GM12892 (cell line): ENCODE measurements around the gene SHC3.
A peak's percentile ranks its signal among the peaks of the same experiment; 100 is the strongest.

Experiments
- DNase-seq: peaks from one replicate; pipeline ENCODE4 v3.0.0; 2011; ENCODE audit not compliant: insufficient read length
- FAIRE-seq: peaks from 2 replicates; lab custom pipeline; 2011; peaks lifted over from hg19 to GRCh38; lab: Jason Lieb, UNC
- POLR2A ChIP-seq: IDR thresholded peaks from 2 replicates; pipeline ENCODE4 v1.6.1; 2011; ENCODE audit warnings: low read depth, low read length, control low read depth
- POLR2AphosphoS5 ChIP-seq: IDR thresholded peaks from 2 replicates; pipeline ENCODE4 v1.6.1; 2011; ENCODE audit warnings: low read depth, low read length, control low read depth
- TAF1 ChIP-seq: IDR thresholded peaks from 2 replicates; pipeline ENCODE4 v1.6.1; 2011; ENCODE audit warnings: low read depth, mild to moderate bottlenecking, control low read depth, low read length, borderline replicate concordance

Gene SHC3

DNA sequence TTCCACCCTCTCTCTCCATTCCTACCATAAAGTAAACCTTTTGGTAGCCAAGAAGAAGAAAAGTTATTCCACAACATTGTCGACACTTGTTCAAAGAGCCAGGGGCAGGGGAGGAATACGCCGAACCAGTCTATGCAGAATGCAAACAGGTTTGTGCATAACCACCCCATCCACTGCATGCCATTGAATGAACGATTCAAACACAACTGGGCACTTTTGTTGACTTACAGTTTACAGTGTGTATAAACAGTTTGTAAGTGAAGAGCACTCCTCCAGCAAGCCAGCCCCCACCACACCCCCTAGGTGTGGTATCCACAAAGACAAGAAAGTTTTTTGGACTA lies 194.1 kb downstream of the SHC3 start:
- no peak for TF ChIP-seq POLR2A
- TF ChIP-seq TAF1: no peak
- TF ChIP-seq POLR2AphosphoS5: no peak
- no peak for FAIRE-seq
- no peak for DNase-seq

DNA sequence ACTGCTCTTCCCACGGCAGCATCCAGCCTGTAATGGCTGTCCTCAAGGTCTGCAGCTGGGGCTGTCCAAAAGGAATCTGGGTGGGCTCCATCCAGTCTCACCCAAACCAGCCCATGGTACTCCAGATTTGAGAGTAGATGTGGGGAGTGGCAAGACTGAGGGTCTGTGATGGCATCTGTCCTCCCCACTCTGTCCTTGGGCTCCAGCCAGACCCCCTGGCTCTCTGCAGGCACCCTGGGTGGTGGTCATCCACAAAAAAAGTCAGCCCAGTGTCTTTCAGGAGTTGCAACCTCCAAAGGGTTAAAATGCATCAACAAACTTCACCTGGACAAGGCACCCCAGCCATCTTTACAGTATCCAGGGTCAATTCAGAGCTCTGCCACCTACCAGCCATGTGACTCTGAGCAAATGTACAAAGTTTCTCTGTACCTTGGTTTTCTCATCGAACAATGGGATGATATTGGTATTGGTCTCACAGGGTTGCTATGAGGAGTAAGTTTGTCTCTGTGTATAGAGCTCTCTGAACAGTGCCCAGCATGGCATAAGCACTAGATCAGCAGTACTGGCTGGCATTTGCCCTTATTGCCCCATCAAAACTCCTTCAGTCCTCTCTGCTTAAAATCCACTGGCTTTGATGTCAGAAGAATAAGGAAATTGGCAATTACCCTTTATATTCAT lies 194.6 kb downstream of the SHC3 start:
- no peak for TF ChIP-seq POLR2A
- TF ChIP-seq TAF1: no peak
- TF ChIP-seq POLR2AphosphoS5: no peak
- FAIRE-seq (no peak), DNase-seq (no peak)

DNA sequence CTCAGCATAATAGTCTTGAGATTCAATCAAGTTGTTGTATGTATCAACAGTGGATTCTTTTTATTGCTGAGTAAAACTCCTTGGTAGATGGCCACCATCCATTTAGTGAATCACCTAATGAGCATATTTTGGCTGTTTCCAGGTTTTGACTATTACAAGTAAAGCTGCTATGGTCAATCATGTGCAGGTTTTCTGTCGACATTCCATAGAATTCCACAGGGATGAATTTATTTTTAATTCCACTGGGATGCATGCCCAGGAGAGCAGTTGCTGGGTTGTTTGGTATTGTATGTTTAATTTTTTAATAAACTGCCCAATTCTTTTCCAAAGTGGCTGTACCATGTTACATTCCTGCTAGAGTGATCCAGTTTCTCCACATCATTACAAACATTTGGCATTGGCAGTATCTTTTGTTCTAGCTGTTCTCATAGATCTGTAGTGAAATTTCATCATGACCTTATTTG lies 197.8 kb downstream of the SHC3 start:
- DNase-seq (no peak), FAIRE-seq (no peak)
- TF ChIP-seq TAF1: no peak
- TF ChIP-seq POLR2AphosphoS5: no peak
- TF ChIP-seq POLR2A: no peak

DNA sequence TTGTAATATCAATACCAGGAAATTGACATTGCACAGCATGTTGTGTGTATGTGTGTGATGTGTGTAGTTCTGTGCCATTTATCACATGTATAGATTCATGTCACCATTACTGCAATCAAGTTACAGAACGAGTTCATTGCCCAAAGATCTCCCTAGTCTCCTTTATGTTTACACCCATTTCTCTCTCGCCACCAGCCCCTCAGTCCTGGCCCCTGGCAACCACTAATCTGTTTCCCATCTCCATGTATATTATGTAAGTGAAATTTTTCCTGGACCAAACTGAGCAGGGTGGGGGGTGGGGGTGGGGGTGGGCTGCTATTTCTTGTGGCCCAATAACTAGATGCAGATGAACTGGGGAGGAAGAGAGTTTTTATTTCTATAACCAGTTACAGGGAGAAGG lies 198.8 kb downstream of the SHC3 start:
- no peak for TF ChIP-seq POLR2A
- no peak for TF ChIP-seq POLR2AphosphoS5
- TF ChIP-seq TAF1: no peak
- no peak for FAIRE-seq
- no peak for DNase-seq

DNA sequence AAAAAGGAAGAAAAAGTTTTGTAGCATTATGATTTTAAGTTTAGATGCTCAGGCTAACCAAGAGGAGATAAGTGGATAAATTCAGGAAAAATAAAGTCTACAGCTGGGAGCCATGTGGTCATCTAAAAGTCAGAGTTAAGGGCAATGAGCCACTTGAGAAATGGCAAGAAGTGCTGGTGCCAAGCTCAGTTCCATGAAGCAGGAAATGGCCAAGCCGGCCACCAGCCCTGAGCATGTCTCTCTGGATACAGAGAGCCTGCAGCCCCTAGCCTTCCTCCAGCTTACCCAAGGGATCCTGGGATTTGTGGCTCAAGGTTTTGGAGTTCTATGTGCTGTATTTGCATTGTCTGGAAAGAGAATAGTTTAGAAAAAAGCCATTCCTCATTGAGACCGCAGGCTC lies 199.6 kb downstream of the SHC3 start:
- DNase-seq (no peak), FAIRE-seq (no peak)
- no peak for TF ChIP-seq POLR2AphosphoS5
- no peak for TF ChIP-seq POLR2A
- TF ChIP-seq TAF1: no peak

DNA sequence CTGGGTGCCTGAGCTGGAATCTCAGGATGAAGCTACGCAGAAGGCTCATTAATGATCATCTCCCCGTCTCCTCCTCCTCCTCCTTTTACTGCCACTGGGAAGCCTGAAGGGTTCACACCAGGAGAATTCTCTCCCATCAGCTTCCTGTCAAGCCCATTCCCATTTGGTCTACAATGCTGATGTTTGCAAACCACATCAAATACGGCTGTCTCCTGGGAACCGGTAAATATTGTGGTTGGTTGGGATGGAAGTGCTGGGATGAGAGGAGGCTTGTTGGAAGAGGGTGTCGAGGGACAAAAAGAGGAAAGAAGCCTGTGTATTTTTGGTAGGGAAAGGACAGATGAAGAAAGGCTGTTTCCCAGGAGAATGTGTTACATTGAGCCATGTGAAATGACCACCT lies 200.6 kb downstream of the SHC3 start:
- no peak for TF ChIP-seq POLR2AphosphoS5
- TF ChIP-seq TAF1: no peak
- no peak for TF ChIP-seq POLR2A
- DNase-seq: no peak
- no peak for FAIRE-seq

DNA sequence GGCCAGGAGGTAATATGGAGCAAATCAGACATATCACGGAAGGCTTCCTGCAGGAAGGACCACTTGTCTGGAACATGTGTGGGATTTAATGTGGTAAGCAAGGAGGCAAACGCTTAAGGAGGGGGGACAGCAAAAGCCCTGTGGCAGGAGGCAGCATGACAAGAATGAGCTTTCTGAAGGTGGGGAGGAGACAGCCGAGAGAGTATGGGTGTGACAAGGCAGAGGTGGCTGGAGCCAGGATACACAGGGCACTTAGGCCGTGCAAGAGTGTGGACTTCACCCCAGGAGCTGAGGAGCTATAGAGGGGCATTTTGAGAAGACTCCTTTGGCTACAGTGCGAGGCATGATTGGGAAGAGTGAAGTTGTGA lies 201.7 kb downstream of the SHC3 start:
- TF ChIP-seq TAF1: no peak
- TF ChIP-seq POLR2A: no peak
- FAIRE-seq (no peak), DNase-seq (no peak)

DNA sequence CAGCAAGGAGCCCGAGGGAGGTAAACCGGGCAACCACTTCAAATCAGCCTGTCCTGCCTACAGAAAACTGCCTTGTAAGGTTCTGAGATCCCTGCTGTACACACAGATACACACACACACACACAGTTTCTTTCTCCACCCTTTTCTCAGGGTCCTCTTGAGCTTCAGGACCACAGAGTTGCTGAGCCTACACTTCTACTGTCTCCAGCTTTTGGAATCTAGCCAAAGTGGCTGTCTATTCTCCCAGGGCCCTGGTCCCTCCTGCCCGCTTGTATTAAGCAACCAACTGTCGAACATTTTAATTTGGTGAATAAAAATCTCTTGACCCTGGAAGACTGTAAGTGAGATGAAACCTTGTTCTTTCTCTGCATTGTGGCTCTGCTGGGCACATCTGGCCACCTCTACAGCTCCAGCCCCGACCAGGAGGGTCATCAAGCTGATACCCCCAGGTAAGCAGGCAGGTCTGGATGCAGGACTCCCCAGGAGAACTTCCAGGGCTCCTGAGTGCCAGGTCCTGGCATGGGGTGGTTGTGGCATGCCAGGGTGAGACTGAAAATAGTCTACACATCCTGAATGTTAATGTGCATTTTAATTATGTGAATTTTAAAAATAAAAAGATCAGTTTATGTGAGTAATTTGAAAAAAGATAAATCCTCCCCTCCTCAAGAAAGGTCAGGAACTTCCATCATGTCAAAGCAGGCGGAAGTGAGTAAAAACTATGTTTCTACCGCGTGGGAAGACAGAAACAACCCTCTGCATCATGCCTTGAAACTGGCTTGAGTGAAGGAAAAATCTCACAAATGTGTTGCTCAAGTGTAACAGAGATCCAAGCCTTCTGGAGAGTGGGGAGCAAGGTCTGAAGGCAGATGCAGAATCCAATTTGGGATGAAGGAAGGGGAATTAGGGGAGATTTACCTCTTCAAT lies 202.4 kb downstream of the SHC3 start:
- DNase-seq (no peak), FAIRE-seq (no peak)
- TF ChIP-seq POLR2AphosphoS5 (no peak), POLR2A (no peak), TAF1 (no peak)

DNA sequence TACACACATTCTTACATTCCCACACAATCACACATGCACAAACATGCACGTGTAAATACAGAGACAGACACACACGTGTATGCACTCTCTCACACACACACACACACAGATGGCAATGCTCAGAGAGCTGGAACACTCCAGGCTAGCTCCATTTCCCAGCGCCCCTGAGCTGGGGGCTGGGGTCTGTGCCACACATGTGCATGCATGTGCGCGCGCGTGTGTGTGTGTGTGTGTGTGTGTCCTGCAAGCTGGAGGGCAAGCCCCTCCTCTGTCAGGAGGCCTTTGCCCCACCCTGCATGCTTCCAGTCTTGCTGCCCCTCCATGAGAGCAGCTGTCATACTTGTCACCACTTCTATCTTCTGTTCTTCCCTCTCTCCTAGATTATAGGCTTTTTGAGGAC lies 204.0 kb downstream of the SHC3 start:
- DNase-seq: no peak
- FAIRE-seq: no peak
- no peak for TF ChIP-seq POLR2A

DNA sequence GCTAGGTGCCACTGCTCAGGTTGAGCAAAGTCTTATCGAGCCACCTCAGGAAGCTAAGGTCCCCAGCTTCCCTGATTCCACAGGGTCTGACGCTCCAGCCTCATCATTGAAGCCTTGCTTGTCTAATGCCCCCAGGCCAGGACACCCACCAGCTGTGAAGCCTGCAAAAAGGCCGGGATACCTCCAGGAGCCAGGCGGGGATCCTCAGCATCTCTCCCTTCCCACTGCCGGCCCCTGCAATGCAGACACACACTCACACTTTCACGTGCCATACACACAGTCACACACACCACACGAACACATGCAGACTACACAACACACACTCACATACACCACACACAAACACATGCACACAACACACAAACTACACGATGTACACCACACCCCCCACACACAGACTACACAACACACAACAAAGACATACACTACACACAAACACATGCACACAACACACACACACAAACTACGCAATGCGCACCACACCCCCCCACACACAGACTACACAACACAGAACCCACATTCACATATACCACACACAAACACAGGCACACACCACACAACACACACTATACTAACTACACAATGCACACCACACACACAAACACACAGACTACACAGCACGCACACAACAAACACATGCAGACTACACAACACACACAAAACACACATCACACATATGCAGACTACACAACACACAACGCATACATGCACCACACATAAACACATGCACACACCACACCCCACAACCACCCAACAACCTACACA lies 205.2 kb downstream of the SHC3 start:
- FAIRE-seq (peak; percentile 14), DNase-seq (no peak)
- TF ChIP-seq TAF1 (no peak), POLR2A (no peak)

DNA sequence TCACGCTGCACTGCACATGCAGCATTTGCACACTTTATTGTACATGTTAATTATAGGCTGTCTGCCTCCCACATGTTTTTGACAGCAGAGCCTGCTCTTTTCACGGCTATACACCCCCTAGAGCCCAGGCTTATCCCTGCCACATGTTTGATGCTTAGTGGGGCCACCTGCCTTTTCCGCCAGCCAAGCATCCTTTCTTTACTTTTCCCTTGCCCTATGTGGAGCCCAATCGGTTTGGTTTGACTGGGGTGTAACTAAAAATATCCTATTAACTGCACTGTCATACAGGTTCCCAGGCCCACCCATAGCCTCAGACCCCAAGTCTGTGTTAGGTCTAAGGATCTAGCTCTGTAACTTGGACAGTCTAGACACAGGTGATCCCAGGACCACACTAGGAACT lies 206.2 kb downstream of the SHC3 start:
- no peak for TF ChIP-seq POLR2A
- no peak for TF ChIP-seq TAF1
- no peak for TF ChIP-seq POLR2AphosphoS5
- DNase-seq (no peak), FAIRE-seq (no peak)

DNA sequence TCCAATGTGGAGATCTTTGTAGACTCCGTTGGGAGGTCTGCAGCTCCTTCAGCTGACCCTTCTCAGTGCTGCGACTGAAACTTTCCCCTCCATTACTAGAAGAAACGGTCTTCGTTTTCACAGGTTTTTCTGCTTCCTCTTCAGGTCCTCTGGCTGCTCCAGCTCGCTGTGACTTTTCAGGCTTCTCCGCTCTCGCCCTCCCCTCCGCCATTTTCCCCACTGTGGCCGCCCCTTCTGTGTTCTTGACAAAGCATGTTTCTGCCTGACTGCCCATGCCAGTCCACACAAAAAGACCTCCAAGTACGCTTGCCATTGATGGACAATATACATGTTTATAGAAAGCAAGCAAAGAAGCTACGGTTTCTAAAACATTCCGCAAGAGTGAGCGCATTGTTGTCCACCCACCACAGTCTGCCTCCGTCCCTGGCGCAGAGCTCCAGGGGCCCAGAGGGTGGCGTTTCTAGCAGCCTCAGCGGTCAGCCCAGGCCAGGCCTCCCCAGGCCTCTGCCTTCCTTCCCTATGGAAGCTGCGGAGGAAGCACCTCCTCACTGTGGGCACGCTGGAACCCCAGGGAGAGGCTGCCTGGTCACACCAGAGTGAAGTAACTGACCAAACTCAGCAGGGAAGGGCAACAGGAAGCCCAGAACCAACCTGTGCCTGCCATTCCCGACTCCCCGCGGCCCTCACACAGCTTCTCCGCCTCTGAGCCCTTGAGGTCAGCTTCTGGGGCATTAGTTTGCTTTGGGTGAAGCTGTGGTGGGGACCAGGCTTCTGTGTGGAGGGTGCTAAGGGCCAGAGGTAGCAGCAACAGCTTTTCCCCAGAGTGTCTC lies 207.3 kb downstream of the SHC3 start:
- FAIRE-seq (no peak), DNase-seq (no peak)
- TF ChIP-seq TAF1 (no peak), POLR2AphosphoS5 (no peak), POLR2A (no peak)
